OCI-LY3 (cell line): ENCODE results near the gene DDI2.

Source experiments
- H2AFZ ChIP-seq: fragments of 200-600, 300-600 bp; shearing (Covaris generic); 2 replicates; pipeline ENCODE4 v1.6.0; 2014; ENCODE audit warnings: antibody characterized with exemption, low read depth, low read length
- H3K27ac ChIP-seq: fragments of 200-600, 300-600 bp; sonication (generic); 2 replicates; pipeline ENCODE4 v1.5.1; 2014; ENCODE audit warnings: mild to moderate bottlenecking, low read length, moderate library complexity, mixed read lengths
- H3K27me3 ChIP-seq: fragments of 200-600, 300-600 bp; sonication (generic); 2 replicates; pipeline ENCODE4 v1.6.1; 2014; ENCODE audit warnings: low read depth, low read length, mixed read lengths
- H3K36me3 ChIP-seq: fragments of 200-600, 300-600 bp; sonication (generic); replicated peaks from 2 replicates; pipeline ENCODE3; 2014; ENCODE audit warnings: low read depth, low read length, mixed read lengths
- H3K4me1 ChIP-seq: fragments of 300-600, 200-600 bp; sonication (generic); 2 replicates; pipeline ENCODE4 v1.6.1; 2014; ENCODE audit warnings: low read length, mixed read lengths
- H3K4me2 ChIP-seq: fragments of 200-600, 300-600 bp; sonication (generic); 2 replicates; pipeline ENCODE4 v1.6.1; 2014; ENCODE audit warnings: low read length, mixed read lengths
- H3K4me3 ChIP-seq: fragments of 300-600, 200-600 bp; sonication (generic); 2 replicates; pipeline ENCODE4 v1.5.1; 2014; ENCODE audit warnings: antibody characterized with exemption, mild to moderate bottlenecking, low read length, moderate library complexity
- H3K79me2 ChIP-seq: fragments of 300-600, 200-600 bp; shearing (Covaris generic); 2 replicates; pipeline ENCODE4 v1.6.1; 2014; ENCODE audit warnings: mild to moderate bottlenecking, low read length, mixed read lengths
- H3K9ac ChIP-seq: fragments of 300-600, 200-600 bp; shearing (Covaris generic); 2 replicates; pipeline ENCODE4 v1.6.0; 2014; ENCODE audit warnings: mild to moderate bottlenecking, low read length, moderate library complexity
- H3K9me3 ChIP-seq: fragments of 200-600, 300-600 bp; shearing (Covaris generic); 2 replicates; pipeline ENCODE4 v1.6.1; 2014; ENCODE audit warnings: low read length, mixed read lengths; ENCODE audit not compliant: insufficient read depth
- H4K20me1 ChIP-seq: fragments of 200-600, 300-600 bp; sonication (generic); 2 replicates; pipeline ENCODE4 v1.6.1; 2016; ENCODE audit warnings: low read length, mixed read lengths; ENCODE audit not compliant: insufficient read depth
- EZH2phosphoT487 ChIP-seq: fragments of 200-600 bp; shearing (Covaris generic); IDR thresholded peaks from 2 replicates; pipeline ENCODE4 v1.6.1; 2018; ENCODE audit warnings: antibody characterized with exemption, mixed run types, low read depth
- TF ChIP-seq, protein P1 (sequence below): fragments of 200-600, 300-600 bp; sonication (generic); IDR thresholded peaks from 2 replicates; pipeline ENCODE4 v1.5.1; 2014; ENCODE audit warnings: antibody characterized with exemption, low read length, low read depth

DDI2 gene

DNA sequence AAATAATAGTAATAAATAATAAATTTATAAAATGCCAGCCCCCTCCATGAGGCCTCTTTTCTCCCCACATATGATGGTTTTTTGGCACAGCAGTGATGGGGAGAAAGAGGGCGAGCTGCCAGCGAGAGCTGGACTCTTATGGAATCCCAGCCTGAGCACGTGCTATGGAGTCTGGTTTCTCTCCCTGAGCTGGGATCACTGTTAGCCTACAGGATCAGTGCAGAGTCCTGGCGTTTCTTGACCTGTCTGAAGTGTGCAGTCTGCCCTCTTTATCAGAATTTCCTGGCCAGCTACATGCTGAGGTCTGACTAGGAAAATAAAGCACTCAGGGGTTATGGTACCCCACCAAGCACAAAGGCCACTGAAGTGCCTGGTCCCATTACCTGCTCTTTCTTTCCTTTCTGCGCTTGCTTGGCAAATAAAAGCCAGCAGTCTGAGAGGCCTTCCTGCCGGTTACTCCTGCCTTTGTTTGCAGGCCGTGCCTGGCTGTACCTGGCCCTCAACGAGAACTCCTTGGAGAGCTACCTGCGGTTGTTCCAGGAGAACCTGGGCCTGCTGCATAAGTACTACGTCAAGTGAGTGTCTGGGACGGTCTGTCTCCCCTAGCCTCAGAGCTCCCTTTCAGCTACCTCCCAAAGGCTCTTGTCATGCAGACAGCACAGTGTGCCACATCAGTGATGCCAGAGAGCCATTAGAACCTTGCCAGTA is 100.3 kb downstream of the DDI2 start:
- no peaks in the 10 kb centered on the region for H3K27me3 ChIP-seq
- no peak overlapping the region for H3K27ac ChIP-seq
- H3K4me2 ChIP-seq: no peak overlapping the region
- H3K36me3 ChIP-seq: no peaks in the 10 kb centered on the region
- H3K9me3 ChIP-seq: no peaks in the 10 kb centered on the region
- TF ChIP-seq EZH2phosphoT487: no peak
- no peak overlapping the region for H3K4me3 ChIP-seq
- H3K79me2 ChIP-seq: peaks cover 8% of the 10 kb centered on the region
- no peaks in the 10 kb centered on the region for H3K4me1 ChIP-seq
- no peak overlapping the region for H3K9ac ChIP-seq
- H4K20me1 ChIP-seq: peaks cover 3% of the 10 kb centered on the region
- H2AFZ ChIP-seq: no peak overlapping the region

DNA sequence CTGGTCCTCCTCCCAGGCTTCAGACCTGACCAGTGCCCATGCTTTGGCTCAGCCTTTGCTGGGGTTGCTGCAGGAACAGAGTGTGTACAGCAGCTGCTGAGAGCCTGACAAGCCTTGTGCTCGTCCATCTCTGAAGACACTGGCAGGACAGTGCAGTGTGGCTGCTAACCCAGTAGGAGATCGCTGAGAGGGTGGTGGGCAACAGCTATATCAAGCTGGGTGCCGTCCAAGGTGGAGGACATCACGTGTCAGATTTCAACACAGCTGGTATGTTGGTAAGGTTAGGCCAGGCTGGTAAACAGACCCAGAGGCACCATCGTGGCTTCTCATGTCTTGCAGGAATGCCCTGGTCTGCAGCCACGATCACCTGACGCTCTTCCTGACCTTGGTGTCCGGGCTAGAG is 100.9 kb downstream of the DDI2 start:
- H3K4me1 ChIP-seq: no peaks in the 10 kb centered on the region
- H3K36me3 ChIP-seq: no peaks in the 10 kb centered on the region

More for the DNA sequence above, 100.9 kb downstream of the DDI2 start:
- Histone ChIP-seq H3K9ac (no peak overlapping the region), H3K4me2 (no peak overlapping the region), H3K9me3 (no peaks in the 10 kb centered on the region), H3K27me3 (no peaks in the 10 kb centered on the region), H3K27ac (no peak overlapping the region), H2AFZ (no peak overlapping the region), H3K79me2 (peaks cover 8% of the 10 kb centered on the region), H3K4me3 (no peak overlapping the region), H4K20me1 (peaks cover 3% of the 10 kb centered on the region; the same call in 1 of the 2 replicates)
- no peak for TF ChIP-seq EZH2phosphoT487
- TF ChIP-seq, protein P1, sequence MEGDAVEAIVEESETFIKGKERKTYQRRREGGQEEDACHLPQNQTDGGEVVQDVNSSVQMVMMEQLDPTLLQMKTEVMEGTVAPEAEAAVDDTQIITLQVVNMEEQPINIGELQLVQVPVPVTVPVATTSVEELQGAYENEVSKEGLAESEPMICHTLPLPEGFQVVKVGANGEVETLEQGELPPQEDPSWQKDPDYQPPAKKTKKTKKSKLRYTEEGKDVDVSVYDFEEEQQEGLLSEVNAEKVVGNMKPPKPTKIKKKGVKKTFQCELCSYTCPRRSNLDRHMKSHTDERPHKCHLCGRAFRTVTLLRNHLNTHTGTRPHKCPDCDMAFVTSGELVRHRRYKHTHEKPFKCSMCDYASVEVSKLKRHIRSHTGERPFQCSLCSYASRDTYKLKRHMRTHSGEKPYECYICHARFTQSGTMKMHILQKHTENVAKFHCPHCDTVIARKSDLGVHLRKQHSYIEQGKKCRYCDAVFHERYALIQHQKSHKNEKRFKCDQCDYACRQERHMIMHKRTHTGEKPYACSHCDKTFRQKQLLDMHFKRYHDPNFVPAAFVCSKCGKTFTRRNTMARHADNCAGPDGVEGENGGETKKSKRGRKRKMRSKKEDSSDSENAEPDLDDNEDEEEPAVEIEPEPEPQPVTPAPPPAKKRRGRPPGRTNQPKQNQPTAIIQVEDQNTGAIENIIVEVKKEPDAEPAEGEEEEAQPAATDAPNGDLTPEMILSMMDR: no peak
